GM10266 (cell line): Measurements from ENCODE around the gene FADS2.

ENCODE experiments used
- DNase-seq: peaks from one replicate; pipeline ENCODE4 v3.0.0; 2012; ENCODE audit errors: extremely low spot score
- TF ChIP-seq, protein P1 (sequence below): IDR thresholded peaks from 2 replicates; pipeline ENCODE4 v1.5.1; 2012; ENCODE audit warnings: mild to moderate bottlenecking, low read depth; ENCODE audit not compliant: control insufficient read depth, insufficient read depth; ENCODE audit errors: missing control alignments

The FADS2 gene

DNA sequence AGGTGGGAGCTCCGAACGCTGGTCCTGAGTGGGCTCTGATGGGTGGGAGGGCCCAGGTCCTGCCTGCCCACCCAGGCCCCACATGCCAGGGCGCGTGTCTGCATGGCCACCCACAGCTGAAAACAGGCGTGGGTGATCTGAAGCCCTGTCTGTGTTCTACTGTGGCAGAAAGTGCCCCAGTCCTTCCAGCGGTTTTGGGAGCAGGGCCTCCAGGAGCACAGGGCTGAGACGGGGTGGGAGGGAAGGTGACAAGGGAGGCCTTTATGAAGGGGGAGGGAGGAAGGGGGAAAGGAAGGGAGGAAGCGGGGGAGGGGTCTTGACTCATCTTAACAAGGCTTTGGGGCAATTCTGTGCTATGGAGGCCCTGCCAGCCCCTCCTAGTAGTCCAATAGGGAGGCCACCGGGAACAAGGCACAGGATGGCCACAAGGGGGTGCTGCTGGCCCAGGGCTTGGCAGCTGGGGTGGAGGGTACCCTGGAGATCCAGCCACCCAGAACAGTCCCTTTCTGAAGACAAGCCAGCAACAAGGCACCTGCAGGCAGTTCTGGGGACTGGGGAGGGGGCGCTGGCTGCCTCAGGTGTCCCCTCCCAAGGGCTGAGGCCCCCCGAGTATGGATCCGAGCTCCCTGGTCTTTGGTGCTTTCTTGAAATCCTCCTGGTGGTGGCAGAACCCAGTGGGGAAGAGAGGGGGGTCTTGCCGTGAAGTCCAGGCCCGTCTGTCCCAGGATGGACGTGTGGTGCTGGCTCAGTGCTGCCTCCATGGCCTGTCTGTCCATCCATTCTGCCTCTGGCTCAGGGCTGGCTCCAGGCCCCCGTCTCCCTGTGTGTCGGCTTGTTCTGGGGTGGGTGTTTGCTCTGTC lies 69.5 kb downstream of the FADS2 start:
- TF ChIP-seq, protein P1, sequence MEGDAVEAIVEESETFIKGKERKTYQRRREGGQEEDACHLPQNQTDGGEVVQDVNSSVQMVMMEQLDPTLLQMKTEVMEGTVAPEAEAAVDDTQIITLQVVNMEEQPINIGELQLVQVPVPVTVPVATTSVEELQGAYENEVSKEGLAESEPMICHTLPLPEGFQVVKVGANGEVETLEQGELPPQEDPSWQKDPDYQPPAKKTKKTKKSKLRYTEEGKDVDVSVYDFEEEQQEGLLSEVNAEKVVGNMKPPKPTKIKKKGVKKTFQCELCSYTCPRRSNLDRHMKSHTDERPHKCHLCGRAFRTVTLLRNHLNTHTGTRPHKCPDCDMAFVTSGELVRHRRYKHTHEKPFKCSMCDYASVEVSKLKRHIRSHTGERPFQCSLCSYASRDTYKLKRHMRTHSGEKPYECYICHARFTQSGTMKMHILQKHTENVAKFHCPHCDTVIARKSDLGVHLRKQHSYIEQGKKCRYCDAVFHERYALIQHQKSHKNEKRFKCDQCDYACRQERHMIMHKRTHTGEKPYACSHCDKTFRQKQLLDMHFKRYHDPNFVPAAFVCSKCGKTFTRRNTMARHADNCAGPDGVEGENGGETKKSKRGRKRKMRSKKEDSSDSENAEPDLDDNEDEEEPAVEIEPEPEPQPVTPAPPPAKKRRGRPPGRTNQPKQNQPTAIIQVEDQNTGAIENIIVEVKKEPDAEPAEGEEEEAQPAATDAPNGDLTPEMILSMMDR: peak; percentile 89
- peak; percentile 88 for DNase-seq

DNA sequence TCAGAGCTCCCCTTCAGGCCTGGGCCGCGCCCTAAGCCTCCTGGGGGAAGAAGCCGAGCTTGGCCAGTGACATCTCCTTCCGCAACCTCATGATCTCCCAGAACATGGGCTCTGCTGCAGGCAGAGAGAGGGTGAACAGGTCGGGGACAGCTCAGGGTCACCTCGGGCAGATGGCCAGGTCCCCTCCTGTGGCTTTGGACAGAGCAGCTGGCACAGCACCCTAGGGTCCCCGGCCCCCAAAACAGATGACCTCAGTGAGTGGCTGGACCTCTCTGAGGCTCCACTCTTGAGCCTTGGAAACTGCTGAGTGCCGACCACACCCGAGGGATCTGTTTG lies 70.1 kb downstream of the FADS2 start:
- no peak for DNase-seq
- TF ChIP-seq, protein P1: no peak

DNA sequence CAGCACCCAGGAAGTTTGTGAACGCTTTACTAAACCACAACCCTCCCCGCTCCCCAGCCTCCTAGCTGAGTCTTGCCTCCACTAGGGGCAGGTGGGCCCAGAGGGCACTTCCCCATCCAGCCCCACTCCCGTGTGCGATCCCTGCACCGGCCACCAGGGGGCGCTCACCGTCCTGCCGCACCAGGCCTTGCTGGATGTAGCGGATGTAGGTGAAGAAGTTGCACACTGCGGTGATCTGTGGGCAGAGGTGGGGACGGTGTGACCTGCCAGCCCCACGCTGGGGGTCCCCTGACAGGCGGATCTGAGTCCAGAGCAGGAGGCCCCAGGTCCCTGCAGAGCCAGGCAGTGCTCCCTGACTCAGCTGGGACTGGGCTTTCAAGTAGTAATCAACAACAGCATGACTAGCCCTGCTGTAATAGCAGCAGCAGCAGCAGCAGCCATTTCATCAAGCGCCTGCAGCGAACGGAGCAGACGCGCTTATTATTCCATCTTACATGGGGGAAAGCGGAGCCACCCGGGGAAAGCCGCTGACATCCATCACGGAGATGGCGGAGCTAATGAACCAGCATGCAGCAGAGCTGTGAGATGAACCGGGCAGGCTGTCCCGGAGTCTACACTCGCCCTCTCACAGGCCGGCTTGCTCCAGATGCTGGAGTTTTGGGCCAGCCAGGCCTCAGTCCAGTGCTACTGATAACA lies 71.2 kb downstream of the FADS2 start:
- TF ChIP-seq, protein P1: peak; percentile 100
- DNase-seq: peak; percentile 93

DNA sequence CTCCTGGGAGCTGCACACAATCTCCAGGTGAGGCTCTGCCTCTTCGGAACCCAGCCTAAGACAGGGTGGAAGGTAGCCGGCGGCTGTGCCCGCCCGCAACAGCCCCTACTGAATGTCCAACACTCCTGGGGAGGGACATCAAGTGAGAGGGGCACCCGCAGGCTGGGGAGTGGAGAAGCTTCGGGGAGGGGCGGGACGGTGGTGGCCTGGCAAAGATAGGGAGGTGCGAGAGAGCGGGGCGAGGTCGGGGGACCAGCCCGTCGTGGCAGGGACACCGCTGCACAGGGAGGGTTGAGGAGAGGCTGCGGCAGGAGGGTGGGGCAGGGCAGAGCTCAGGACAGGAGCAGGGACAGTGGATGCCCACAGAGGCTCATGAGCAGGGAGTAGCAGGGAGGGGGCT lies 72.2 kb downstream of the FADS2 start:
- TF ChIP-seq, protein P1: no peak
- DNase-seq: no peak

DNA sequence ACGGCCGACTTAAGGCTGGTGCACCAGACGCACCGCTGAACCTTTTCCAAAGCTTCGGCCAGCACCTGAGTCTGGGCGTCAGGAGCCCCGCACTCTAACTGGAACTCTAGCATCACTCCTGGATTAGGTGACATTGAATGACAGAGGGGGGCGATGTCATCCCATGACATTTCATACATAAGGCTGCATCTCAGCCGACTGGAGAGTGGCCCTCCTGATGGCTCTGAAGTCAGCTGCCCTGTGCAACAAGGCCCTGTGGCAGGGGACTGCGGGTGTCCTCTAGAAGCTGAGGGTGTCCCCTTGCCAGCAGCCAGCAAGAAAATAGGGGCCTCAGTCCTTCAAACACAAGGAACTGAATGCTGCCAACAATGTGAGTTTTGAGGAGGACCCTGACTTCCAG lies 73.3 kb downstream of the FADS2 start:
- TF ChIP-seq, protein P1: no peak

DNA sequence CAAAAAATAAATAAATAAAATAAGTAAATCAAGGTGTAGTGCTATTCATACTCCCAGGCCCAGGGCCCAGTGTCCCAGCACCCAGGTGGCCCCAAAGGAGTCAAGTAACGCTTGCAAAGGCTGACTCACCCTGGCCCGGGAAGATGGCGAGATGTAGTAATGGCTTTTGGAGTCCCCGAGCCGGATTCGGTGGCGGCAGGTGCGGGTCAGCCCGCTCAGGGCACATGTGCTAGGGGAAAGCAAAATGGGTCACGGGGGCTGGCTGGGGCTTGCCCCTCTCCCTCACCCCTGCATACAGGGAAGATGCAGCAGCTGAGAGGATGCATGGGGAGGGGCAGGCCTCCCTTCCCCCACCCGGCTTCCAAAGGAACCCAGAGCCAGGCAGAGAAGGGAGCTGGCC lies 74.2 kb downstream of the FADS2 start:
- DNase-seq: no peak
- TF ChIP-seq, protein P1: no peak

More for the DNA sequence above, 73.3 kb downstream of the FADS2 start:
- no peak for DNase-seq

DNA sequence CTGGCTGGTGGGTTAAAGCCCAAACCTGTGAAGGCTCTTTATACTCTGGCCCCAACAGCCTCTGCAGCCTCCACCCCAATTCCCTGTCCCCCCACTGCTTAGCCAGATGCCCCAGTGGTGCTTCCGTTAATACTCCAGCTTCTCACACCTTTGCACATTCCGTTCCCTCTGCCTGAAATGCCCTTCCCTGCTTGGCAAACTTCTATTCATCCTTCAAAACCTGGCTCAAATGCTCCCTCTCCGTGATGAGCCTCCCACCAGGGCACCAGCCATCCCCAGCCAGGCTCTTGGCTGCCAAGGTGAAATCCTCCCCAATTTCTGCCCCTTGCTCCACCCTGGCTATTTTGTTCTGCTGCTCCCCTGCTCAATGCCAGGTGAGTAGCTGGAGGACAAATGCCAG lies 75.7 kb downstream of the FADS2 start:
- no peak for DNase-seq
- TF ChIP-seq, protein P1: no peak
